ENCODE measurements around the gene ASAP2.

Gene ASAP2

DNA sequence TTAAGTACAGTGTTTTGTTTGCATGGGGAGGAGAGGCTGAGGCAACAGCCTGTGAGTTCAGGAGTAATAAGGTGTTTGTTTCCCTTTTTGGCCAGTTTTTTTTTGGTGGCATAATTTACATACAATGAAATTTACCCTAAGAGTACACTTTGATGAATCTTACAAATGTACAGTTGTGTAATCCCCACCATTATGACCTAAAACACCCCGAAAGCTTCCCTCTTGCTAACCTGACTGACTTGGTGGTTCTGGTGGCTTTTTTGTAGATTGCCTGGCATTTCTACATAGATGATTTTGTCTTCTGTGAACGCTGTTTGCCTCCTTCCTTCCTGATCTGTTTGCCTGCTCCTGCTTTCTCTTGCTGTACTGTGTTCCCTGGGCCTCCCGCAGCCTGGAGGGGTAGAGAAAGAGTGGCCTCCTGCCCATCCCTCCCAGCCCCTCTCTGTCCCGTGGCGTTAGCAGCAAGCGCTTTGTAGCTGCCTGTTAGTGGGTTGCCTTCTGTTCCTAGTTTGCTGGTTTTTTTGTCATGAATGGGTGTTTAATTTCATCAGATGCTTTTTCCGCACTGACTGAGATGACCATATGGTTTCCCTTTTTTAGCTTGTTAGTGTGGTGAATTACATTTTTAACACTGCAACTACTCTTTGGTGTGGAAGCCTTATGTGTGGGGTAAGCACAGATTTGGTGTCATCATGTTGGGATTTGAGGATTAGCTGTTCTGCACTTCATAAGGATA, 32.1 kb downstream of the ASAP2 start:
- no peak overlapping the region for H3K4me3 ChIP-seq (replicated peaks; ENCODE audit: insufficient read depth, low read length)
- H3K27ac ChIP-seq (replicated peaks) = no peak overlapping the region
- TF ChIP-seq, protein P1, sequence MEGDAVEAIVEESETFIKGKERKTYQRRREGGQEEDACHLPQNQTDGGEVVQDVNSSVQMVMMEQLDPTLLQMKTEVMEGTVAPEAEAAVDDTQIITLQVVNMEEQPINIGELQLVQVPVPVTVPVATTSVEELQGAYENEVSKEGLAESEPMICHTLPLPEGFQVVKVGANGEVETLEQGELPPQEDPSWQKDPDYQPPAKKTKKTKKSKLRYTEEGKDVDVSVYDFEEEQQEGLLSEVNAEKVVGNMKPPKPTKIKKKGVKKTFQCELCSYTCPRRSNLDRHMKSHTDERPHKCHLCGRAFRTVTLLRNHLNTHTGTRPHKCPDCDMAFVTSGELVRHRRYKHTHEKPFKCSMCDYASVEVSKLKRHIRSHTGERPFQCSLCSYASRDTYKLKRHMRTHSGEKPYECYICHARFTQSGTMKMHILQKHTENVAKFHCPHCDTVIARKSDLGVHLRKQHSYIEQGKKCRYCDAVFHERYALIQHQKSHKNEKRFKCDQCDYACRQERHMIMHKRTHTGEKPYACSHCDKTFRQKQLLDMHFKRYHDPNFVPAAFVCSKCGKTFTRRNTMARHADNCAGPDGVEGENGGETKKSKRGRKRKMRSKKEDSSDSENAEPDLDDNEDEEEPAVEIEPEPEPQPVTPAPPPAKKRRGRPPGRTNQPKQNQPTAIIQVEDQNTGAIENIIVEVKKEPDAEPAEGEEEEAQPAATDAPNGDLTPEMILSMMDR (IDR thresholded peaks at IDR 0.05; ENCODE audit: insufficient read depth, low read length) = no peak
- TF ChIP-seq SPI1 (IDR thresholded peaks at IDR 0.05; ENCODE audit: borderline replicate concordance, low read depth) (no peak), GABPA (IDR thresholded peaks at IDR 0.05; ENCODE audit: low read depth) (no peak), POLR2AphosphoS5 (IDR thresholded peaks at IDR 0.05; ENCODE audit: low read depth) (no peak)
- TF ChIP-seq, protein P2, sequence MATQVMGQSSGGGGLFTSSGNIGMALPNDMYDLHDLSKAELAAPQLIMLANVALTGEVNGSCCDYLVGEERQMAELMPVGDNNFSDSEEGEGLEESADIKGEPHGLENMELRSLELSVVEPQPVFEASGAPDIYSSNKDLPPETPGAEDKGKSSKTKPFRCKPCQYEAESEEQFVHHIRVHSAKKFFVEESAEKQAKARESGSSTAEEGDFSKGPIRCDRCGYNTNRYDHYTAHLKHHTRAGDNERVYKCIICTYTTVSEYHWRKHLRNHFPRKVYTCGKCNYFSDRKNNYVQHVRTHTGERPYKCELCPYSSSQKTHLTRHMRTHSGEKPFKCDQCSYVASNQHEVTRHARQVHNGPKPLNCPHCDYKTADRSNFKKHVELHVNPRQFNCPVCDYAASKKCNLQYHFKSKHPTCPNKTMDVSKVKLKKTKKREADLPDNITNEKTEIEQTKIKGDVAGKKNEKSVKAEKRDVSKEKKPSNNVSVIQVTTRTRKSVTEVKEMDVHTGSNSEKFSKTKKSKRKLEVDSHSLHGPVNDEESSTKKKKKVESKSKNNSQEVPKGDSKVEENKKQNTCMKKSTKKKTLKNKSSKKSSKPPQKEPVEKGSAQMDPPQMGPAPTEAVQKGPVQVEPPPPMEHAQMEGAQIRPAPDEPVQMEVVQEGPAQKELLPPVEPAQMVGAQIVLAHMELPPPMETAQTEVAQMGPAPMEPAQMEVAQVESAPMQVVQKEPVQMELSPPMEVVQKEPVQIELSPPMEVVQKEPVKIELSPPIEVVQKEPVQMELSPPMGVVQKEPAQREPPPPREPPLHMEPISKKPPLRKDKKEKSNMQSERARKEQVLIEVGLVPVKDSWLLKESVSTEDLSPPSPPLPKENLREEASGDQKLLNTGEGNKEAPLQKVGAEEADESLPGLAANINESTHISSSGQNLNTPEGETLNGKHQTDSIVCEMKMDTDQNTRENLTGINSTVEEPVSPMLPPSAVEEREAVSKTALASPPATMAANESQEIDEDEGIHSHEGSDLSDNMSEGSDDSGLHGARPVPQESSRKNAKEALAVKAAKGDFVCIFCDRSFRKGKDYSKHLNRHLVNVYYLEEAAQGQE (IDR thresholded peaks at IDR 0.05; ENCODE audit: insufficient replicate concordance, low read depth) = no peak
- DNase-seq (ENCODE audit: low read depth in 1 of 2, low spot score in 1 of 2) = no peak
- no peaks in the 10 kb centered on the region for H3K27me3 ChIP-seq (ENCODE audit: insufficient read depth, poor library complexity, severe bottlenecking)

DNA sequence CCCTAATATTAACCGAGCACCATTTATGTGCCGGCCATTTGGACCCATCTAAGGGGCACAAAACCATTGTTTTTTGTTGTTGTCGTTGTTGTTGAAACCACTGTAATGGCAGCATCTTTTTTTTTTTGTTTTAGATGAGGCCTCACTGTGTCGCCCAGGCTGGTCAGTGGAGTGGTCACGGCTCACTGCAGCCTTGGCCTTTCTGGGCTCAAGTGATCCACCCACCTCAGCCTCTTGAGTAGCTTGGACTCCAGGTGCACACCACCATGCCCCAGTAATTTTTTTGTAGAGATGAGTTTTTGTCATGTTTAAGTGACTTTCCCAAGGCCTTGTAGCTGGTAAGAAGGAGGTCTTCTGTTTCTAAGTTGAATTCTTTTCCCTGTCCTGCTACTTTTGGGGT, 33.0 kb downstream of the ASAP2 start:
- Histone ChIP-seq H3K27ac (replicated peaks) (no peak overlapping the region), H3K27me3 (ENCODE audit: insufficient read depth, poor library complexity, severe bottlenecking) (no peaks in the 10 kb centered on the region), H3K4me3 (replicated peaks; ENCODE audit: insufficient read depth, low read length) (no peak overlapping the region)
- TF ChIP-seq GABPA (IDR thresholded peaks at IDR 0.05; ENCODE audit: low read depth) = no peak
- TF ChIP-seq, protein P2 (IDR thresholded peaks at IDR 0.05; ENCODE audit: insufficient replicate concordance, low read depth) = no peak
- no peak for TF ChIP-seq SPI1 (IDR thresholded peaks at IDR 0.05; ENCODE audit: borderline replicate concordance, low read depth)
- no peak for TF ChIP-seq POLR2AphosphoS5 (IDR thresholded peaks at IDR 0.05; ENCODE audit: low read depth)
- TF ChIP-seq, protein P1 (IDR thresholded peaks at IDR 0.05; ENCODE audit: insufficient read depth, low read length) = no peak
- DNase-seq (ENCODE audit: low read depth in 1 of 2, low spot score in 1 of 2) = no peak

DNA sequence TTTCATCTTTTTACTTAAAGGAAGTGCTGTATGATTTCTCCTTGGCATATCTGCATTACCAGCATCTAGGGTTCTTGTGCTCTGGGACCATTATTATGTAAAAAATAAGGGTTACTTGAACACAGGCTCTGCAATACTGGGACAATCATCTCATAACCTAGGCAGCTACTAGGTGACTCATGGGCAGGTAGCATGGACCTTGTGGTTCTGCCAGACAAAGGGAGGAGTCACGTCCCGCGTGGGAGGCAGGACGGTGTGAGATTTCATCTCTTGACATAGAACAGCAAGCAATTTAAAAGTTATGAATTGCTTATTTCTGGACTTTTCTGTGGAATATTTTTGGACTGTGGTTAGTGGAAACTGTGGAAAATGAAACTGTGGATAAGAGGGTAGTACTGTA, 34.1 kb downstream of the ASAP2 start:
- TF ChIP-seq POLR2AphosphoS5 (IDR thresholded peaks at IDR 0.05; ENCODE audit: low read depth) = no peak
- TF ChIP-seq, protein P2 (IDR thresholded peaks at IDR 0.05; ENCODE audit: insufficient replicate concordance, low read depth) = no peak
- TF ChIP-seq, protein P1 (IDR thresholded peaks at IDR 0.05; ENCODE audit: insufficient read depth, low read length) = no peak
- no peak for TF ChIP-seq SPI1 (IDR thresholded peaks at IDR 0.05; ENCODE audit: borderline replicate concordance, low read depth)
- no peak for TF ChIP-seq GABPA (IDR thresholded peaks at IDR 0.05; ENCODE audit: low read depth)
- Histone ChIP-seq H3K27ac (replicated peaks) (no peak overlapping the region), H3K4me3 (replicated peaks; ENCODE audit: insufficient read depth, low read length) (no peak overlapping the region), H3K27me3 (ENCODE audit: insufficient read depth, poor library complexity, severe bottlenecking) (no peaks in the 10 kb centered on the region)
- DNase-seq (ENCODE audit: low read depth in 1 of 2, low spot score in 1 of 2) = no peak
